ENCODE data around the gene RHBDD1.

The RHBDD1 gene

GRCh38 chr2:226883296-226883795 lies 47.5 kb downstream of the RHBDD1 start:
- no peak for DNase-seq (ENCODE audit: extremely low read depth in 1 of 2, low read depth in 1 of 2)

GRCh38 chr2:226884166-226884565 lies 48.3 kb downstream of the RHBDD1 start:
- no peak for DNase-seq (ENCODE audit: extremely low read depth in 1 of 2, low read depth in 1 of 2)

GRCh38 chr2:226885769-226886435 lies 50.0 kb downstream of the RHBDD1 start:
- DNase-seq (ENCODE audit: extremely low read depth in 1 of 2, low read depth in 1 of 2): no peak

- DNase-seq (ENCODE audit: extremely low read depth in 1 of 2, low read depth in 1 of 2): no peak
These were observed 52.1 kb downstream of the RHBDD1 start for GRCh38 chr2:226887940-226888339.

GRCh38 chr2:226888378-226888965 lies 52.6 kb downstream of the RHBDD1 start:
- no peak for DNase-seq (ENCODE audit: extremely low read depth in 1 of 2, low read depth in 1 of 2)

GRCh38 chr2:226888971-226889370 lies 53.1 kb downstream of the RHBDD1 start:
- DNase-seq (ENCODE audit: extremely low read depth in 1 of 2, low read depth in 1 of 2): no peak

- DNase-seq (ENCODE audit: extremely low read depth in 1 of 2, low read depth in 1 of 2): no peak
These were observed 54.4 kb downstream of the RHBDD1 start for GRCh38 chr2:226890286-226890685.

- no peak for DNase-seq (ENCODE audit: extremely low read depth in 1 of 2, low read depth in 1 of 2)
These were observed 56.1 kb downstream of the RHBDD1 start for GRCh38 chr2:226891780-226892590.

- no peak for DNase-seq (ENCODE audit: extremely low read depth in 1 of 2, low read depth in 1 of 2)
These were observed 56.9 kb downstream of the RHBDD1 start for GRCh38 chr2:226892729-226893128.

GRCh38 chr2:226893216-226893615 lies 57.4 kb downstream of the RHBDD1 start:
- DNase-seq (ENCODE audit: extremely low read depth in 1 of 2, low read depth in 1 of 2): no peak

GRCh38 chr2:226894752-226895151 lies 58.9 kb downstream of the RHBDD1 start:
- DNase-seq (ENCODE audit: extremely low read depth in 1 of 2, low read depth in 1 of 2): no peak

- DNase-seq (ENCODE audit: extremely low read depth in 1 of 2, low read depth in 1 of 2): no peak
These were observed 59.7 kb downstream of the RHBDD1 start for GRCh38 chr2:226895579-226895978.

- no peak for DNase-seq (ENCODE audit: extremely low read depth in 1 of 2, low read depth in 1 of 2)
These were observed 62.3 kb downstream of the RHBDD1 start for GRCh38 chr2:226898121-226898520.

GRCh38 chr2:226898897-226899296 lies 63.0 kb downstream of the RHBDD1 start:
- no peak for DNase-seq (ENCODE audit: extremely low read depth in 1 of 2, low read depth in 1 of 2)

GRCh38 chr2:226902041-226902966 lies 66.5 kb downstream of the RHBDD1 start:
- DNase-seq (ENCODE audit: extremely low read depth in 1 of 2, low read depth in 1 of 2): no peak

GRCh38 chr2:226903179-226903578 lies 67.3 kb downstream of the RHBDD1 start:
- DNase-seq (ENCODE audit: extremely low read depth in 1 of 2, low read depth in 1 of 2): no peak

GRCh38 chr2:226904592-226904991 lies 68.7 kb downstream of the RHBDD1 start:
- DNase-seq (ENCODE audit: extremely low read depth in 1 of 2, low read depth in 1 of 2): no peak

GRCh38 chr2:226905718-226906117 lies 69.9 kb downstream of the RHBDD1 start:
- DNase-seq (ENCODE audit: extremely low read depth in 1 of 2, low read depth in 1 of 2): no peak

GRCh38 chr2:226906163-226906693 lies 70.4 kb downstream of the RHBDD1 start:
- no peak for DNase-seq (ENCODE audit: extremely low read depth in 1 of 2, low read depth in 1 of 2)

- DNase-seq (ENCODE audit: extremely low read depth in 1 of 2, low read depth in 1 of 2): no peak
These were observed 73.3 kb downstream of the RHBDD1 start for GRCh38 chr2:226909126-226909525.
